ENCODE results near the gene CAV1. TPM values are rescaled to one million over a fixed set of nuclear protein-coding genes. Genes with fewer than 3 reads are reported as not detected.

CAV1 gene
- total RNA-seq, 1 experiment from 2014 or later = 4.9 TPM

GRCh38 chr7:116572036-116572435, 47.2 kb downstream of the CAV1 start:
- no peaks in the 10 kb centered on the region for H3K9me3 Mint-ChIP-seq (ENCODE audit: unreplicated experiment)
- intact Hi-C loops (cut with micrococcal nuclease; ENCODE audit: unreplicated experiment) = no loop called here
- H3K4me1 Mint-ChIP-seq (ENCODE audit: low read depth, unreplicated experiment) = peaks cover 21% of the 10 kb centered on the region
- H3K36me3 Mint-ChIP-seq (ENCODE audit: insufficient read depth, unreplicated experiment) = no peaks in the 10 kb centered on the region
- Histone ChIP-seq H3K27me3 (replicated peaks; ENCODE audit: control insufficient read depth, insufficient read depth, low read length) (no peaks in the 10 kb centered on the region), H3K36me3 (ENCODE audit: control insufficient read depth, insufficient read depth, low read length) (no peaks in the 10 kb centered on the region), H3K9me3 (no peaks in the 10 kb centered on the region), H3K4me1 (peaks cover 29% of the 10 kb centered on the region), H3K4me3 (ENCODE audit: low read depth, low read length) (no peak overlapping the region)
- CTCF ChIA-PET = interaction anchor here (0.7 to 0.9 kb wide), 2 partner anchors 42 to 46 kb away, joined by 3 read pairs; no protein-coding TSS in a partner anchor
- no TSS peak for BruUV-seq (replicated peaks)
- POLR2A ChIA-PET = no interaction called here
- no peaks in the 10 kb centered on the region for H3K27me3 Mint-ChIP-seq (ENCODE audit: insufficient read depth, unreplicated experiment)
- no peak overlapping the region for H3K4me3 Mint-ChIP-seq (ENCODE audit: unreplicated experiment)
- peak in 1 of 2 experiments; percentile 30 for DNase-seq
- no peak overlapping the region for H3K27ac Mint-ChIP-seq (ENCODE audit: unreplicated experiment)
- no peak for TF ChIP-seq CTCF (IDR thresholded peaks at IDR 0.05; ENCODE audit: insufficient read depth in 1 of 2, low read depth in 1 of 2, low read length in 1 of 2, severe bottlenecking in 1 of 2, unreplicated experiment in 1 of 2)

- Histone ChIP-seq H3K27me3 (replicated peaks; ENCODE audit: control insufficient read depth, insufficient read depth, low read length) (no peaks in the 10 kb centered on the region), H3K9me3 (no peaks in the 10 kb centered on the region), H3K4me1 (peaks cover 29% of the 10 kb centered on the region), H3K4me3 (ENCODE audit: low read depth, low read length) (no peak overlapping the region), H3K36me3 (ENCODE audit: control insufficient read depth, insufficient read depth, low read length) (no peaks in the 10 kb centered on the region)
- POLR2A ChIA-PET = no interaction called here
- Mint-ChIP-seq H3K36me3 (ENCODE audit: insufficient read depth, unreplicated experiment) (no peaks in the 10 kb centered on the region), H3K27me3 (ENCODE audit: insufficient read depth, unreplicated experiment) (no peaks in the 10 kb centered on the region), H3K27ac (ENCODE audit: unreplicated experiment) (no peak overlapping the region), H3K4me3 (ENCODE audit: unreplicated experiment) (no peak overlapping the region), H3K9me3 (ENCODE audit: unreplicated experiment) (peaks cover under 1% of the 10 kb centered on the region), H3K4me1 (ENCODE audit: low read depth, unreplicated experiment) (peaks cover 30% of the 10 kb centered on the region)
- no peak for TF ChIP-seq CTCF (IDR thresholded peaks at IDR 0.05; ENCODE audit: insufficient read depth in 1 of 2, low read depth in 1 of 2, low read length in 1 of 2, severe bottlenecking in 1 of 2, unreplicated experiment in 1 of 2)
- no peak for DNase-seq
- intact Hi-C loops (cut with micrococcal nuclease; ENCODE audit: unreplicated experiment) = no loop called here
- CTCF ChIA-PET = no interaction called here
- BruUV-seq (replicated peaks) = no TSS peak
These were observed 48.7 kb downstream of the CAV1 start for GRCh38 chr7:116573541-116573940.

GRCh38 chr7:116574025-116574822, 49.4 kb downstream of the CAV1 start:
- BruUV-seq (replicated peaks) = no TSS peak
- intact Hi-C loops (cut with micrococcal nuclease; ENCODE audit: unreplicated experiment) = no loop called here
- POLR2A ChIA-PET = no interaction called here
- no peaks in the 10 kb centered on the region for H3K36me3 Mint-ChIP-seq (ENCODE audit: insufficient read depth, unreplicated experiment)
- H3K36me3 ChIP-seq (ENCODE audit: control insufficient read depth, insufficient read depth, low read length) = no peaks in the 10 kb centered on the region
- H3K27me3 ChIP-seq (replicated peaks; ENCODE audit: control insufficient read depth, insufficient read depth, low read length) = no peaks in the 10 kb centered on the region
- no peak for DNase-seq
- peaks cover 30% of the 10 kb centered on the region for H3K4me1 Mint-ChIP-seq (ENCODE audit: low read depth, unreplicated experiment)
- CTCF ChIA-PET = interaction anchor here (0.7 kb wide), 1 partner anchor 398 kb away, joined by 5 read pairs; no protein-coding TSS in a partner anchor
- no peaks in the 10 kb centered on the region for H3K9me3 ChIP-seq
- peaks cover 8% of the 10 kb centered on the region for H3K9me3 Mint-ChIP-seq (ENCODE audit: unreplicated experiment)
- H3K4me3 ChIP-seq (ENCODE audit: low read depth, low read length) = no peak overlapping the region
- no peak overlapping the region for H3K4me3 Mint-ChIP-seq (ENCODE audit: unreplicated experiment)
- H3K27me3 Mint-ChIP-seq (ENCODE audit: insufficient read depth, unreplicated experiment) = no peaks in the 10 kb centered on the region
- no peak for TF ChIP-seq CTCF (IDR thresholded peaks at IDR 0.05; ENCODE audit: insufficient read depth in 1 of 2, low read depth in 1 of 2, low read length in 1 of 2, severe bottlenecking in 1 of 2, unreplicated experiment in 1 of 2)
- H3K27ac Mint-ChIP-seq (ENCODE audit: unreplicated experiment) = no peak overlapping the region
- peaks cover 29% of the 10 kb centered on the region for H3K4me1 ChIP-seq
